HG02678 (cell line): ENCODE data around the gene ATAD3C.
"Not testable (repeated sequence)": the region's sequence is repeated elsewhere in the genome, so short reads cannot be mapped to it uniquely, and the experiment has no call there.

Experiments
- ATAC-seq: cut with Tn5 transposase; IDR thresholded peaks from one replicate; pipeline ENCODE4 v1.9.1; 2021; ENCODE audit warnings: mild to moderate bottlenecking, moderate library complexity; ENCODE audit not compliant: unreplicated experiment

ATAD3C gene

GRCh38 chr1:1418464-1419362 lies 30.8 kb upstream of the ATAD3C start:
- no peak for ATAC-seq

DNA sequence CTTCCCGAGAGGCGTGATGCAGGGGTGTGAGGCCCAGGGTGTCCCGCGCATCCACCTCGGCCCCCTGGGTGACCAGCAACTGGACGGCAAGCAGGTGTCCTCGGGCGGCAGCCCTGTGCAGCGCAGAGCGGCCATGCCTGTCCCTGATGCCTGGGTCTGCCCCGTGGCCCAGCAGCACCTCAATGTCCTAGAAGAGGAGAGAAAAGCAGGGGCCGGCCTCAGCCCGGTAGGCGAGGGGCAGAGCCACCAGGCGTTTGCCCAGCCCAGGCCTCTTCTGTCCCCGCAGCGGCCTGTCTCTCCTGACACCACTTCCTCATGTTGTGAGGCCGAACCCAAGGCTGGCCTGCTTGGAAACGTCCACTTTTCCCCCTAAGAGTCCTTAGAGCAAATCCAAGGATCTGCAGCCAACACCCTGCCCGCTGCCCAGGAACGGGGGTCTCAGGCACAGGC lies 30.1 kb upstream of the ATAD3C start:
- ATAC-seq, result no peak

DNA sequence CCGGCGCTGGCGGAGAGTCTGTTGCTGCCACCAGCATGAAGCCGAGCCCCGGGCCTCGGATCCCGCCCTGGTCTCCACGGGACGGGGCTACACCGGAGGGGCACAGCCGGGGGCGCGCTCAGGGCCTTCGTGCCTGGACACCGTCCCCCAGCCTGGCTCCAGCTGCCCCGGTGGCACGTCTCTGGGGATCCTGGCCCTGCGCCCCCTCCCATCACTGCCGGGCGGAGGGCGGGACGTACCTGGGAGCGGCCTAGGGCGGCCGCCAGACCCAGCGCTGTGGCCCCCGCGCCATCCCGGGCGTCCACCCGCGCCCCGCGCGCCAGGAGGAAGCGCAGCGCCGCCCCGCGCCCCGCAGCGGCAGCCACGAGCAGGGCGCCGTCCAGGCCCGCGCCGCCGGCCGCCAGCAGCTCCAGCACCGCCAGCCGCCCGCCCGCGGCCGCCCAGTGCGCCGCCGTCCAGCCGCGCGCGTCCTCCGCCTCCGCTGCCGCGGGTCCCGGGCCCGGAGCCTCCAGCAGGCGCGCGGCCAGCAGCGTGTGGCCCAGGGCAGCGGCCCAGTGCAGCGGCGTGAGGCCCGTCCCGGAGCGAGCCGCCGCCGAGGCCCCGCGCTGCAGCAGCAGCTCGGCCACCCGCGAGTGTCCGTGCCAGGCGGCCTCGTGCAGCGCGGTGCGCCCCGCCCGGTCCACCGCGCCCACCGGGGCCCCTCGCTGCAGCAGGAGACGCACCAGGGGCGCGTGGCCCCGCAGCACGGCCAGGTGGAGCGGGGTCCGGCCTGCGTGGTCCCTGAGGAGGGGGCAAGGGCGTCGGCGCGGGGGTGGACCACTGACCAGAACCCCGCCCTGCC lies 29.5 kb upstream of the ATAD3C start:
- ATAC-seq, result no peak

DNA sequence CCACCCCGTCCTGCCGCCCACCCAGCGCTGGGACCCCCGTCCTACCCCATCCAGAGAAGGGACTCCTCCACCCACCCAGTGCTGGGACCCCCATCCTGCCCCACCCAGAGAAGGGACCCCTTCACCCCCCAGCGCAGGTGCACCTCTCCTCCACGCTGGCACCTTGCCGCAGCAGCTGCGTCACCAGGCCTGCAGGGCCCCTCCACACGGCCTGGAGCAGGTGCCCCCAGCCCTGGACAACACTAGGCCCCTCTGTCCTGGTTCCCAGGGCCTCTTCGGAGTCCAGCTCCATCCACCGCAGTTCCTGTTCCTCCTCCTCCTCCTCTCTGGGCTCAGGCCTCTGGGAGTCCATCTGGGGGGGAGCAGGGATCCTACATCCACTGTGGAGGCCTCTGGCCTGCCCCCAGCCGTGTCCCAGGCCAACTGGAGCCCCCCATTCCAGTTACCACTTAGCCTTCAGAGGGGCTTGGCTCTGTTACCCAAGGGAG lies 28.8 kb upstream of the ATAD3C start:
- no peak for ATAC-seq

DNA sequence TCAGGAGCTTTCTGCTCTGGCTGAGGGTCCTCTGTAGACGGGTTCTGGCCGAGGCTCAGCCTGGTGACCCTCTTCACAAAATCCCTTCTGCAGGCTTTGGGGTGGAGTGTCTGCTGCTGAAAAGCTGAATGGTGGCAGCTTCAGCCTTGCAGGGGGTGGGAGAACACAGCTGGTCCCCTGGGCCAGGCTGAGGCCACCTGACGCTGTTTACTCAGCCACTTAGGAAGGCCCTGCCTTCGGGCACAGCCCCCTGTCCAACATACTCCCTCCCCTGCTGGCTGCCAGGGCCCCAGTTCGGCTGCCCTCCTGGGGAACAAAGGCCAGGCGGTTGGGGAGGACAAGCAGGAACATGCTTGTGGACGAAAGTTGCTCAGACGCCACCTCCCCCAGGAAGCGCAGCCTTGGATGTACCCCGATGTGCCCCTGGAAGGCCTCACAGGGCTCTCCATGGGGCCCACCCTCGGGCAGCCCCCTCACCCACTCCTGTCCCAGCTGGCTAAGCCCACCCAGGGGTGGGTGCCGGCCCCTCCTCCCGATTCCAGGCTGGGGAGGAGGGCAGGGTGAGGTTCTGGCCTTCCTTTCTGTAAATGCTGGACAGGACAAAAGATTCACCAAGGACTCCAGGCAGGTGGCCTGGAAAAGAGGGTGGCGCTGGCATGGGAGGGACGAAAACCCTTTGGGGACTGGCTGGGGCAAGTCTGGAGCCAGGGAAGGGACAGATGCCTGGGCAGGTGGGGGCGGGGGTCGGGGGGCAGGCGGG lies 28.2 kb upstream of the ATAD3C start, which contains the start of gene ANKRD65:
TSS of gene ANKRD65 (minus strand) at position 130 of the 760 bp plus-strand sequence. CDS start 271 bp downstream, outside the sequence.
- no peak for ATAC-seq

- no peak for ATAC-seq
Observed at GRCh38 chr1:1421907-1422464, 27.5 kb upstream of the ATAD3C start.

DNA sequence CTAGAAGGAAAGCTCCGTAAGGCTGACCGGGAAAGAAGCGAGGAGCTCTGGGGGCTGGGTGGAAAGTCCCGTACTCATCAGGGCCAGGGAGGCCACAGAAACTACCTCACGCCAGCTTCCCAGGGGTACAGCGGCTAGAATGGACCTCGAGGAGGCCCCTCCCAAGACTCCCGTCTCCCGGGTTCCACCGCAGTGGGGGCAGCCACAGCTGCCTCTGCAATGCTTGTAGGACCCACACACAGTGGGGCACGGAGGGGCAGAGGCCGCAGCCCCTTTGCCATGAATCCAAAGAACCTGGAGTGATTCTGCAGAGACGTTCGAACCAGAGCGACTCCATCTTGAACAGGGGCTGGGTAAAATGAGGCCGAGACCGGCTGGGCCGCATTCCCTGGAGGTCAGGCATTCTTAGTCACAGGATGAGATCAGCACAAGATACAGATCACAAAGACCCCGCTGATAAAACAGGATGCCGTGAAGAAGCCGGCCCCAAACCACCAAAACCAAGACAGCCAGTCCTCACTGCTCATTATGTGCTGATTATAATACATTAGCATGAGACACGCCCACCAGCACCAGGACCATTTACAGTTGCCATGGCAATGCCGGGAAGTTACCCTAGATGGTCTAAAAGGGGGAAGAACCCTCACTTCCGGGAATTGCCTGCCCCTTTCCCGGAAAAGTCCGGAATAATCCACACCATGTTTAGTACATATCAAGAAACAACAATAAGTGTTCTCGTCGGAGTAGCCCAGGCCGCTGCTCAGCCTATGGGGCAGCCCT lies 26.8 kb upstream of the ATAD3C start:
- no peak for ATAC-seq

DNA sequence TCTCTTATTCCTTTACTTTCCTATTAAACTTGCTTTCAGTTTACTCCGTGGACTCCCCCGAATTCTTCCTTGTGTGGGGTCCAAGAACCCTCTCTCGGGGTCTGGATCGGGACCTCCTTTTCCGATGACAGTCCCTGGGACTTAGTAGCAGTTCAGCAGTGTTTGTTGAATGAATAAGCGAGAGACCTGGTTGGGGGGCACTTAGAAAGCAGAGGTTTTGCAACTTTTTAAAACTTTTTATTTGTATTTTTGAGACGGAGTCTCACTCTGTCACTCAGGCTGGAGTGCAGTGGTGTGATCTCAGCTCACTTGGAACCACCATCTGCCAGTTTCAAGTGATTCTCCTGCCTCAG lies 26.3 kb upstream of the ATAD3C start:
- ATAC-seq, result no peak

GRCh38 chr1:1424707-1425106 lies 24.8 kb upstream of the ATAD3C start:
- ATAC-seq, result no peak

- ATAC-seq, result no peak
Observed at GRCh38 chr1:1425426-1425752, 24.1 kb upstream of the ATAD3C start.

GRCh38 chr1:1425753-1426495 lies 23.6 kb upstream of the ATAD3C start:
- no peak for ATAC-seq

- no peak for ATAC-seq
Observed at GRCh38 chr1:1426496-1427105, 22.9 kb upstream of the ATAD3C start.

GRCh38 chr1:1427106-1427819 lies 22.2 kb upstream of the ATAD3C start:
- ATAC-seq, result no peak

GRCh38 chr1:1427820-1428148 lies 21.7 kb upstream of the ATAD3C start:
- ATAC-seq, result no peak

DNA sequence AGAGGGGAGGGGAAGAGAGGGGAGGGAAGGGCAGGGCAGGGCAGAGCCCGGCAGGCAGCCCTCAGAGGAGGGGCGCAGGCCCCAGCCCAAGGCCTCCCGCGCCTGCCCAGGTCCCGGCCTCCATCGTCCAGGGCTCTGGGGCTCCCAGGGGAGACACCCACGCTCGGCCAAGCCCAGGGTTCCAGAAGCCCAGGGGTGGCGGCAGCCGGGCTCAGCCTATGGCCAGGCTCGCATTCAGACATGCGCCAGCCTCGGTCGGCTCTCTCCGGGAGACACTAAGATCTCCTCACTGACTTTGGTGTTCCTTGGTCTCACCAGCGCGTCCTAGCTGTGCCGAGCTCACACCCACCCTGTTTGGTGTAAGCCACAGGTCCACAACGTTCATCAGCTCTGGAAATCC lies 21.3 kb upstream of the ATAD3C start:
- no peak for ATAC-seq

- ATAC-seq, result not testable (repeated sequence)
Observed at GRCh38 chr1:1428967-1429366, 20.5 kb upstream of the ATAD3C start.

DNA sequence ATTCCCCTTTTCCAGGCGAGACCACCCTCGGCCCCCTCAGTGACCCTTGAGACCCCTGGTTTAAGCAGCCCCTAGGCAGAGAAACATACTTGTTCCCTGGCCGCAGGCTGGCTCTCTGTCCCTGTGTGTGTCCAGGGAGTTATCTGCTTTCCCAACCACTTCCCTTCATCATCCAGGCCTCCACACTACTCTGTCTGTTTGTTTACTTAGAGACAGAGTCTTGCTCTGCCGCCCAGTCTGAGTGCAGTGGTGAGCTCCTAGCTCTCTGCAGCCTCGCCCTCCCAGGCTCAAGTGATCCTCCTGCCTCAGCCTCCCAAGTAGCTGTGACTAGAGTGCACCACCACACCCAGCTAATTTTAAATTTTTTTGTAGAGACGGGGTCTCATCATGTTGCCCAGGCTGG lies 19.8 kb upstream of the ATAD3C start:
- ATAC-seq, result no peak
